Stomach (tissue), 4 donors: ENCODE results near the gene DNM3.

Source experiments
- EP300 ChIP-seq: sonication (generic); formaldehyde crosslinking; IDR thresholded peaks from one replicate; pipeline ENCODE4 v1.6.1; 2017; ENCODE audit warnings: antibody characterized with exemption
- POLR2A ChIP-seq, 4 donors: fragments of 450-650 bp; IDR thresholded peaks; one replicate each; pipeline ENCODE4 v1.6.1; 2016; ENCODE audit warnings: antibody characterized with exemption in 4 of 4, control low read depth in 2 of 4, mild to moderate bottlenecking in 1 of 4, moderate library complexity in 1 of 4
- TF ChIP-seq, protein P1 (sequence below), 7 experiments: fragments of 450-650 bp in 4 of 7; fragments of 200-600 bp in 3 of 7; sonication (generic) in 3 of 7; IDR thresholded peaks; one replicate each; pipeline ENCODE4 v1.5.1; 2016 to 2019; ENCODE audit warnings: antibody characterized with exemption in 7 of 7, control low read depth in 2 of 7, mild to moderate bottlenecking in 1 of 7

DNA sequence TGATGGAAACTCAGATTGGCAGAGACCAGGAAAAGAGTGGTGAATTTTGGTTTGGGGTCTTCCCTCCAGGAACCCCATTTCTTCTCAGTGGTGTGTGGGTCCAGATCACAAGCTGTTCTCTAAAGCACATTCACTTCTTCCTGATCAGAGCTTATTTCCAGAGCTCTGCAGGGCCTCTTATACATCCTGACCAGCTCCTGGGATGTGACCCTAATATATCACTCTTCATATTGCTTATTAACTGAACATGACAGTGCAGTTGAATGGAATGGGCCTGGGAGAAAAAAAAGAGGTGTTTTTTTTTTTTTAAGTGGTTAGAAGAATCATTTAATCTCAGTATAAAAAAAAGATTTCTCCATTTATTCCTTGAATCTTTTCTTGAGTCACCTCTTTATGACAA is 29.6 kb upstream of the DNM3 start:
- TF ChIP-seq, protein P1, sequence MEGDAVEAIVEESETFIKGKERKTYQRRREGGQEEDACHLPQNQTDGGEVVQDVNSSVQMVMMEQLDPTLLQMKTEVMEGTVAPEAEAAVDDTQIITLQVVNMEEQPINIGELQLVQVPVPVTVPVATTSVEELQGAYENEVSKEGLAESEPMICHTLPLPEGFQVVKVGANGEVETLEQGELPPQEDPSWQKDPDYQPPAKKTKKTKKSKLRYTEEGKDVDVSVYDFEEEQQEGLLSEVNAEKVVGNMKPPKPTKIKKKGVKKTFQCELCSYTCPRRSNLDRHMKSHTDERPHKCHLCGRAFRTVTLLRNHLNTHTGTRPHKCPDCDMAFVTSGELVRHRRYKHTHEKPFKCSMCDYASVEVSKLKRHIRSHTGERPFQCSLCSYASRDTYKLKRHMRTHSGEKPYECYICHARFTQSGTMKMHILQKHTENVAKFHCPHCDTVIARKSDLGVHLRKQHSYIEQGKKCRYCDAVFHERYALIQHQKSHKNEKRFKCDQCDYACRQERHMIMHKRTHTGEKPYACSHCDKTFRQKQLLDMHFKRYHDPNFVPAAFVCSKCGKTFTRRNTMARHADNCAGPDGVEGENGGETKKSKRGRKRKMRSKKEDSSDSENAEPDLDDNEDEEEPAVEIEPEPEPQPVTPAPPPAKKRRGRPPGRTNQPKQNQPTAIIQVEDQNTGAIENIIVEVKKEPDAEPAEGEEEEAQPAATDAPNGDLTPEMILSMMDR (IDR thresholded peaks at IDR 0.05) = no peak
- no peak for TF ChIP-seq EP300
- no peak for TF ChIP-seq POLR2A (IDR thresholded peaks at IDR 0.05)
